H9 (cell line): ENCODE measurements around the gene SERINC1. TPM values are rescaled to one million over a fixed set of nuclear protein-coding genes. Genes with fewer than 3 reads are reported as not detected.

Experiments used
- DNase-seq: peaks from one replicate; pipeline ENCODE4 v3.0.0-alpha.2; 2017
- H2AFZ ChIP-seq: one replicate; pipeline ENCODE4 v1.6.1; 2013; ENCODE audit warnings: mild to moderate bottlenecking, low read length, control low read depth, moderate library complexity
- H2AK5ac ChIP-seq: 2 replicates; pipeline ENCODE4 v1.6.1; 2013; ENCODE audit warnings: low read length, control low read depth, mixed read lengths; ENCODE audit not compliant: insufficient read length
- H2BK120ac ChIP-seq: one replicate; pipeline ENCODE4 v1.6.1; 2013; ENCODE audit warnings: low read depth, mild to moderate bottlenecking, low read length, control low read depth, inconsistent platforms; ENCODE audit not compliant: poor library complexity, severe bottlenecking
- H2BK12ac ChIP-seq: 2 replicates; pipeline ENCODE4 v1.6.1; 2013; ENCODE audit warnings: low read length, control low read depth, mixed read lengths, low read depth; ENCODE audit not compliant: insufficient read length
- H2BK15ac ChIP-seq: 2 replicates; pipeline ENCODE4 v1.6.1; 2013; ENCODE audit warnings: low read depth, low read length, control low read depth
- H2BK20ac ChIP-seq: one replicate; pipeline ENCODE4 v1.6.1; 2013; ENCODE audit warnings: low read depth, mild to moderate bottlenecking, low read length, control low read depth, inconsistent platforms; ENCODE audit not compliant: poor library complexity, severe bottlenecking
- H2BK5ac ChIP-seq: 2 replicates; pipeline ENCODE4 v1.6.1; 2013; ENCODE audit warnings: low read length, control low read depth, mixed read lengths; ENCODE audit not compliant: insufficient read length
- H3K14ac ChIP-seq: 2 replicates; pipeline ENCODE4 v1.6.1; 2013; ENCODE audit warnings: low read length, control low read depth; ENCODE audit not compliant: insufficient read depth
- H3K18ac ChIP-seq: 2 replicates; pipeline ENCODE4 v1.6.1; 2013; ENCODE audit warnings: low read depth, mild to moderate bottlenecking, mixed read lengths, low read length, control low read depth; ENCODE audit not compliant: insufficient read length
- H3K23ac ChIP-seq: 2 replicates; pipeline ENCODE4 v1.6.1; 2013; ENCODE audit warnings: low read length, control low read depth, mixed read lengths, low read depth; ENCODE audit not compliant: insufficient read length
- H3K23me2 ChIP-seq: 2 replicates; pipeline ENCODE4 v1.6.1; 2013; ENCODE audit warnings: low read depth, mild to moderate bottlenecking, mixed read lengths, low read length, control low read depth; ENCODE audit not compliant: insufficient read length, poor library complexity, severe bottlenecking
- H3K27ac ChIP-seq: 2 replicates; pipeline ENCODE4 v1.5.1; 2013; ENCODE audit warnings: low read length, control low read depth, mixed read lengths, low read depth; ENCODE audit not compliant: insufficient read length
- H3K27me3 ChIP-seq: 2 replicates; pipeline ENCODE4 v1.6.1; 2013; ENCODE audit warnings: low read length, control low read depth, inconsistent platforms; ENCODE audit not compliant: insufficient read depth
- H3K4ac ChIP-seq: 2 replicates; pipeline ENCODE4 v1.6.1; 2013; ENCODE audit warnings: low read depth, mild to moderate bottlenecking, control low read depth, inconsistent platforms, low read length, moderate library complexity
- H3K4me1 ChIP-seq: 2 replicates; pipeline ENCODE4 v1.6.1; 2013; ENCODE audit warnings: low read length, control low read depth, inconsistent platforms; ENCODE audit not compliant: insufficient read depth
- H3K4me2 ChIP-seq: 2 replicates; pipeline ENCODE4 v1.6.1; 2013; ENCODE audit warnings: low read length, control low read depth, mixed read lengths; ENCODE audit not compliant: insufficient read length, insufficient read depth
- H3K56ac ChIP-seq: 2 replicates; pipeline ENCODE4 v1.6.1; 2013; ENCODE audit warnings: low read depth, mild to moderate bottlenecking, mixed read lengths, low read length, control low read depth; ENCODE audit not compliant: insufficient read length
- H3K79me1 ChIP-seq: 2 replicates; pipeline ENCODE4 v1.6.1; 2013; ENCODE audit warnings: low read depth, mild to moderate bottlenecking, moderate library complexity, low read length, control low read depth, inconsistent platforms; ENCODE audit not compliant: insufficient read depth, poor library complexity, severe bottlenecking
- H3K79me2 ChIP-seq: 2 replicates; pipeline ENCODE4 v1.6.1; 2013; ENCODE audit warnings: low read length, control low read depth, inconsistent platforms; ENCODE audit not compliant: insufficient read depth
- H3K9ac ChIP-seq: 2 replicates; pipeline ENCODE4 v1.6.1; 2013; ENCODE audit warnings: low read length, control low read depth, mixed read lengths; ENCODE audit not compliant: insufficient read length; ENCODE audit errors: extremely low read depth
- H3K9me3 ChIP-seq: one replicate; pipeline ENCODE4 v1.6.1; 2013; ENCODE audit warnings: low read depth, low read length, inconsistent platforms; ENCODE audit not compliant: control insufficient read depth
- H3T11ph ChIP-seq: one replicate; pipeline ENCODE4 v1.6.1; 2013; ENCODE audit warnings: mild to moderate bottlenecking, low read length, control low read depth, inconsistent platforms
- H4K20me1 ChIP-seq: one replicate; pipeline ENCODE4 v1.6.1; 2013; ENCODE audit not compliant: control insufficient read depth, insufficient read length, insufficient read depth
- H4K5ac ChIP-seq: 2 replicates; pipeline ENCODE4 v1.6.1; 2013; ENCODE audit warnings: low read depth, mild to moderate bottlenecking, mixed read lengths, low read length, control low read depth; ENCODE audit not compliant: insufficient read length
- H4K8ac ChIP-seq: replicated peaks from 2 replicates; pipeline ENCODE4 v1.6.1; 2013; ENCODE audit warnings: low read length, control low read depth, mixed read lengths, low read depth; ENCODE audit not compliant: insufficient read length
- H4K91ac ChIP-seq: 2 replicates; pipeline ENCODE4 v1.6.1; 2013; ENCODE audit warnings: low read depth, mild to moderate bottlenecking, moderate library complexity, mixed read lengths, low read length, control low read depth; ENCODE audit not compliant: insufficient read length
- H3K27ac Mint-ChIP-seq, 3 experiments: 2 replicates in 2 of 3; 3 replicates in 1 of 3; pipeline ENCODE4 v1.8.0; 2020 to 2021; ENCODE audit warnings: mixed read lengths in 3 of 3, mild to moderate bottlenecking in 1 of 3, moderate library complexity in 1 of 3
- H3K27me3 Mint-ChIP-seq: 2 replicates; pipeline ENCODE4 v1.8.0; 2021; ENCODE audit warnings: low read depth, mild to moderate bottlenecking, moderate library complexity, mixed read lengths
- H3K36me3 Mint-ChIP-seq, 3 experiments: 2 replicates in 2 of 3; 3 replicates in 1 of 3; pipeline ENCODE4 v1.8.0; 2020 to 2021; ENCODE audit warnings: low read depth in 3 of 3, mixed read lengths in 3 of 3; ENCODE audit not compliant: insufficient read depth in 1 of 3
- H3K4me1 Mint-ChIP-seq, 2 experiments: 2 replicates each; pipeline ENCODE4 v1.8.0; 2020; ENCODE audit warnings: mixed read lengths in 2 of 2
- H3K4me3 Mint-ChIP-seq, 2 experiments: 2 replicates in 1 of 2; 3 replicates in 1 of 2; pipeline ENCODE4 v1.8.0; 2020 to 2021; ENCODE audit warnings: mild to moderate bottlenecking in 2 of 2, mixed read lengths in 2 of 2, moderate library complexity in 1 of 2
- H3K9me3 Mint-ChIP-seq, 2 experiments: 2 replicates in 1 of 2; 3 replicates in 1 of 2; pipeline ENCODE4 v1.8.0; 2020; ENCODE audit warnings: mild to moderate bottlenecking in 2 of 2, mixed read lengths in 2 of 2, moderate library complexity in 1 of 2
- CTCF ChIP-seq: fragments of 200-600 bp; sonication (generic); conservative IDR thresholded peaks from 3 replicates; pipeline ENCODE4 v1.8.0; 2021; ENCODE audit warnings: antibody characterized with exemption, mild to moderate bottlenecking
- WGBS: extraction: QIAGEN DNeasy Blood & Tissue Kit; methylation state at CpG from one replicate; pipeline ENCODE4 v1.1.7; 2013; ENCODE audit warnings: missing lambda C conversion rate, low lambda C conversion rate, mixed read lengths; ENCODE audit not compliant: insufficient read length; ENCODE audit errors: extremely low coverage; 5-methylcytosine and 5-hydroxymethylcytosine counted together
- total RNA-seq: library from RNA; stranded (reverse); gene quantifications from 2 replicates; pipeline ENCODE4 v1.2.1, GENCODE V29; 2021

The SERINC1 gene
- total RNA-seq, 1 experiment from 2014 or later: 48.4 TPM

GRCh38 chr6:122495612-122496011 is 24.0 kb upstream of the SERINC1 start:
- Histone ChIP-seq H2BK15ac (no peak overlapping the region), H4K20me1 (no peaks in the 10 kb centered on the region), H2BK120ac (no peak overlapping the region), H2BK5ac (no peak overlapping the region), H2BK20ac (no peak overlapping the region), H3K56ac (no peak overlapping the region), H3K23ac (no peak overlapping the region), H3K18ac (no peak overlapping the region), H2BK12ac (no peak overlapping the region), H3K4me1 (no peaks in the 10 kb centered on the region), H3T11ph (no peak overlapping the region), H3K14ac (no peak overlapping the region), H4K5ac (no peak overlapping the region), H3K4ac (no peak overlapping the region), H3K27me3 (no peaks in the 10 kb centered on the region), H3K79me2 (peaks cover 12% of the 10 kb centered on the region; the same call in 1 of the 2 replicates), H3K27ac (no peak overlapping the region), H3K79me1 (no peaks in the 10 kb centered on the region), H4K91ac (no peak overlapping the region), H2AK5ac (no peak overlapping the region), H3K23me2 (no peaks in the 10 kb centered on the region), H3K4me2 (no peak overlapping the region), H2AFZ (no peak overlapping the region), H3K9ac (no peak overlapping the region), H4K8ac (no peak overlapping the region), H3K9me3 (peaks cover 36% of the 10 kb centered on the region)
- H3K36me3 Mint-ChIP-seq: peaks cover 43 to 82% (median 48%) of the 10 kb centered on the region in 3 experiments
- no peak overlapping the region for H3K4me3 Mint-ChIP-seq
- H3K27ac Mint-ChIP-seq: no peak overlapping the region
- WGBS: no CpG with 5 or more reads among the region's 3 CpGs
- peaks cover 37 to 50% of the 10 kb centered on the region in 2 experiments for H3K9me3 Mint-ChIP-seq
- H3K27me3 Mint-ChIP-seq: peaks cover 2% of the 10 kb centered on the region
- no peak for DNase-seq
- H3K4me1 Mint-ChIP-seq: no peaks in the 10 kb centered on the region
- no peak for TF ChIP-seq CTCF
